K562 (cell line): ENCODE measurements around the gene ZNRF1. TPM values are rescaled to one million over a fixed set of nuclear protein-coding genes. Genes with fewer than 3 reads are reported as not detected.
A peak's percentile ranks its signal among the peaks of the same experiment; 100 is the strongest.

ENCODE experiments used
- BCLAF1 ChIP-seq, 2 experiments: fragments of 450-650 bp in 1 of 2; IDR thresholded peaks; 2 replicates each; pipeline ENCODE4 v1.6.1; 2011 to 2017; ENCODE audit warnings: low read depth in 2 of 2, antibody characterized with exemption in 1 of 2, borderline replicate concordance in 1 of 2, low read length in 1 of 2, mild to moderate bottlenecking in 1 of 2, mixed read lengths in 1 of 2; ENCODE audit not compliant: control insufficient read depth in 1 of 2
- CTBP1 ChIP-seq: fragments of 450-650 bp; IDR thresholded peaks from 2 replicates; pipeline ENCODE4 v1.6.1; 2016; ENCODE audit warnings: borderline replicate concordance
- KAT7 ChIP-seq: sonication (generic); formaldehyde crosslinking; IDR thresholded peaks from 2 replicates; pipeline ENCODE4 v1.8.0; 2022; ENCODE audit warnings: missing genetic modification reagents, mild to moderate bottlenecking, borderline replicate concordance
- MGA ChIP-seq: fragments of 450-650 bp; IDR thresholded peaks from 2 replicates; pipeline ENCODE4 v1.6.1; 2016; ENCODE audit warnings: mild to moderate bottlenecking, moderate library complexity
- MNT ChIP-seq, 2 experiments: fragments of 450-650 bp; conservative IDR thresholded peaks; 2 replicates each; pipeline ENCODE4 v1.6.1; 2017; ENCODE audit warnings: mild to moderate bottlenecking in 2 of 2, moderate library complexity in 2 of 2
- NCOA6 ChIP-seq: fragments of 450-650 bp; IDR thresholded peaks from 2 replicates; pipeline ENCODE4 v1.6.1; 2017; ENCODE audit warnings: mild to moderate bottlenecking
- SMAD2 ChIP-seq: fragments of 150-350 bp; IDR thresholded peaks from 2 replicates; pipeline ENCODE4 v1.6.1; 2014; ENCODE audit warnings: low read depth, mild to moderate bottlenecking, low read length
- TEAD2 ChIP-seq: fragments of 450-650 bp; IDR thresholded peaks from 2 replicates; pipeline ENCODE4 v1.6.1; 2016; ENCODE audit warnings: missing genetic modification characterization, control low read depth, missing compliant biosample characterization
- USF2 ChIP-seq: sonication (generic); formaldehyde crosslinking; IDR thresholded peaks from 2 replicates; pipeline ENCODE4 v1.5.0; 2020; ENCODE audit warnings: missing genetic modification reagents
- XRCC4 ChIP-seq: IDR thresholded peaks from one replicate; pipeline ENCODE4 v1.6.1; 2011; ENCODE audit not compliant: insufficient read depth, insufficient read length; ENCODE audit errors: extremely low read depth
- polyA plus RNA-seq, 8 experiments: library from polyadenylated mRNA; depleted of rRNA in 4 of 8; stranded (reverse) in 5 of 8; unstranded in 3 of 8; fragments of >200 nt; fragmentation: Nextera tagmentation in 2 of 8; fragmentation: Illumina TruSeq in 1 of 8; extraction: Ambion mirVana in 2 of 8; extraction: Trizol in 1 of 8; gene quantifications; 2 replicates each; pipeline versions ENCODE4 v1.2.1 to v1.2.3, GENCODE V29; 2011 to 2014; ENCODE audit warnings: inconsistent platforms in 1 of 8, missing spikeins in 1 of 8
- total RNA-seq, 7 experiments: library from RNA; depleted of rRNA in 6 of 7; stranded (reverse); fragments of >200 nt in 6 of 7; fragmentation: Illumina TruSeq in 2 of 7; extraction: Trizol in 2 of 7; gene quantifications; 2 replicates each; pipeline versions ENCODE4 v1.2.1 to v1.2.3, GENCODE V29; 2011 to 2021; ENCODE audit warnings: low replicate concordance in 1 of 7

Gene ZNRF1
- total and polyA plus RNA-seq, 9 of the 15 experiments (the other 6 are each of a cell fraction or from before 2014, with no cell fraction given) = 9.5 to 37.7 (median 20.0) TPM

- TF ChIP-seq MGA = no peak
- TF ChIP-seq TEAD2 (tag) = no peak
- no peak for TF ChIP-seq USF2 (CRISPR knock-in tag)
- no peak for TF ChIP-seq MNT (conservative IDR thresholded peaks at IDR 0.05)
- 0 out of 2 replicates have a peak, but pooled peaks have one; percentile 57 for TF ChIP-seq KAT7
- no peak for TF ChIP-seq XRCC4
- TF ChIP-seq CTBP1 = no peak
- TF ChIP-seq SMAD2 = no peak
- TF ChIP-seq BCLAF1 (IDR thresholded peaks at IDR 0.05; ENCODE audit: borderline replicate concordance in 1 of 2, control insufficient read depth in 1 of 2, low read depth in 2 of 2, low read length in 1 of 2) = no peak
- no peak for TF ChIP-seq NCOA6
Observed at GRCh38 chr16:75074304-75074793, 75.5 kb downstream of the ZNRF1 start (continued).
